HuH-7.5 (cell line): ENCODE data around the gene MSI2.
"Not testable (repeated sequence)": the region's sequence is repeated elsewhere in the genome, so short reads cannot be mapped to it uniquely, and the experiment has no call there.

Source experiments
- DNase-seq: peaks from one replicate; pipeline ENCODE4 v3.0.0; 2011; ENCODE audit warnings: low spot score

The MSI2 gene

DNA sequence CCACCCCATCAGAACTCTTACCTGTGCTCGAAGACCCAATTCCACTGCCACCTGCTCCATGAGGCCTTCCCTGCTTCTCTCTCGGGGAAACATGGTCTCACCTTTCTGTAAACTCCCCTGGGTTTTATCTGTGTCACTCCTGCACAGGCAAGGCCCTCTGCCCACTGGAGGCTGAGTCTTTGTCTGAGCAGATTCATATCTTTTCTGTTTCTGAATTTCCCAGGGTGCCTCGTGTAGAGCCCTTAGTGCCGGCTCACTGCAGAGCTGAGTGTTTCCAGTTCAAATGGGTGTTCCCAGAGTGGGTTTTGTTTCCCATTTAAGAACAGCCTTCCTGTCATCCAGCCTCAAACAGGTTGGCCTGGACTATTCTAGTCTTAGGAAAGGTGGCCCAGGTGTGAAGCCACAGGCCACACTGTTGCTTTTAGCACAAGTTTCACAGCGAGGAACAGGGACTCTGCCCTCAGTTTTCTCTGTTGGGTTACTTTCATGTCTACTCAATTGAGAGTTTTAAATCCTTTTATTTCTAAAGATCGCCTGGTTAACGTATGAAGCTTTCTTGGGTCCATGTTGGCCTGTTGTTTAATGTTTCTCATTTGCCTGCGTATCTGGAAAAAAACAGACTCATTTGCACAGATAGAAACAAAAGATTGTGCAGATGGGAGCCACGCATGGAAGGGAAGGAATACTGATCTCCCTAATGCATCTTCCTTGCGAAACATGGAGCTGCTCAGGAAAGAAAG, 228.7 kb downstream of the MSI2 start:
- no peak for DNase-seq

DNA sequence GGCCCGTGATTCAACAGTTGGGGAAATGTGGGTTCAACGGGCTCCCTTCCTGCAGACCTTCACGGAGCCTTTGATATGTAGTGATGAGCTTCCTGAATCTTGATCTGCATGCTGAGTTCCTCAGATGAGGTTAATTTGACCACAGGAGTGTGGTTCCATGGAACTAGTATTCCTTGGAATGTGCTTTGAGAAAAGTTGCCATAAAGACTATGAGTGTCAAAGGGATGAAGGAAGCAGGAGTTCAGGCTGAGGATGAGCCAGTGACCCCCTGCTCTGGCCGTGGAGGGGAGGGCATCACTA, 229.2 kb downstream of the MSI2 start:
- DNase-seq: no peak

DNA sequence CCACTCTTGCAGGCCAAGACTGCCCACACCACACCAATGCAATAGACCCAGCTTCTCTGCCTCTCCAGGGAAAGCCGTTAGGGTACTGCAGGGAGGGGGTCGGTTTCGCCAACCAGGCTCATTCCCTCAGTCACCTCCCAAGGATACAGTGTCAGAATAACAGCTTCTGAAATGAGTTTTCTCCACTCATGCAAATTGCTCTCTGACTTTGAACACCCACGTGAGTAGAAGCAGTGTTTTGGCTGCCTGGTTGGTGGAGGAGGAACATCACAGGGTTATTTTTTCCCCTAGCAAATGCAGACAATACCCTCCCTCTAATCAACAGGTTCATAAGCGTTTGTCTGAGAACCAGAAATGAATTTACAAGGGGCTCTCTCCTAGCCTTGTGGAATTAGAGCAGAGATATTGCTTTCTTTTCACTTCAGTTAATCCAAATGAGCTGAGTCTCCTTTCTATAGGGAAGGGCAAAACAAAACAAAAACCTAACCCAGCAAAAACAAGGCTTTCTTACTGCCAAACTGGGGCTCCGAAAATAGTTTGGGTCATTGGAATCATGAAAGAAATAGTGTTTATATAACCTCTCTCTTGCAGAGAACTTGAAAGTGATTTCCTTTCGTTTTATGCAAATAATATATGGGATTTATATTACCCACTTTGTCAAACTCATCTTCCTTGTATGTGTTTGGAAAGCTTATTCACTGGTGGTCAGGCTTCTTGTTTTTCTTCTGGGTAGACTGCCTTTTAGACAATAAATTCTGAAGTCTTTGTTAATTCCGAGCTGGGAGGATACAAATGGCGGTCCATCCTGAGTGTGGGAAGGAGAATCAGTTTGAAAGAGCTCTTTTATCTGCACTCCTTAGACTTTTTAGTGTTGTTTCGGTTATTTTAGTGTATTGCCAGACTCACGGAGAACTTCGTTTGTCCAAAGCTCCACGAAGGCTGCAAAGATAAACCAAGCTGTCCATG, 229.9 kb downstream of the MSI2 start:
- no peak for DNase-seq

DNA sequence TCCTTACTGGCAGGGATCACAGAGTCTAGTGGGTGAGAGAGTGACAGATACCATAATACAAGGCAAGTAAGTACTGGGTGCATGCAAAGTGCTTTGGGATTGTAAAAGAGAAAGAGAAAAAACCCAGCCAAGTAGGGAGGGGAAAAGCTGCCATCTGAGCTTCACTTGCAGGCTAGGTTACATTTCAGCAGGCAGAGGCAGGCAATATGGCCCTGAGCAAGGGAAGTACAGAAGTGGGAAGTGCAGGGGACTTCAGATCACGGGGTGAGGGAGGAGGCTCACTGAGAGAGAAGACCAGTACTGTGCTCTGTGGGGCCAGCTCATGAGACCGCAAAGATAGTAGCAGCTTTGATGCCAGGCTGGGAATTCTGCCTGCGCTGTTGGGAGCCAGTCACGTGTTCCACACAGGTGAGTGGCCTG, 230.6 kb downstream of the MSI2 start:
- DNase-seq: no peak

DNA sequence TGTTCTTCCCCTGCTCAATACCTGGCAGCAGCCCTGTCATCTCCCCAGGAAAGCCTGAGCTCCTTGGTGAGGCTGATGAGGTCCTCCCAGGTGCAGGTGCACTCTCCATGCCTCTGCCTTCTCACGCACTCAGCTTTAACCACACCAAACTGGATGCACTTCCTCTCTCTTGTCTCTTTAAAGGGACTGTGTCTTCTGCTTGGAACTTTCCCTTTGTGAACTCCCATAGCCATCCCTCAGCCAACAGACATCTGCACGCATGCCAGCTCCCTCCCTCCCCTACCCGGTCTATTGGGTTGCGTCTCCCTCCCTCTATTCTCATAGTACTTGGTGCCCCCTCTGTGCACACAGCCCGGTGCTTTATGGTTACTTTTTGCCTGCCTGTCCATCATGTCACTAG, 231.2 kb downstream of the MSI2 start:
- no peak for DNase-seq

DNA sequence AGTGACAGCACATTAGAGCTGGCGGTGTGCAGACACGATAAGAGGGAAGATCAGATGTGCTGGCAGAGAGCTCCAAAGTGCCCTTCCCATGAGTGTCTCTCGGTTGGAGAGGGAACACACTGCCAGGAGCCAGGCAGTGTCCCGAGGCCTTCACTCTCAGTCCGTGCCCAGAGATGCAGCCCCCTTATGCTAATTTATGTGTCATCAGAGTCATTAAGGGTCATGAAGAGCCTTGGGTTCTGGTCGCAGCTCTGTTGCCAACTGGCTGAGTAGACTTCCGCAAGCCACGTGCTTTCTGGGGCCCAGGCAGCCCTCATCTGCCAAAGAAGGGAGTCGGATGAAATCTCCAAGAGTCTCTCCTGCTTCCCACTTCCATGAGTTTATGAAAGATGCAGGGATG, 232.5 kb downstream of the MSI2 start:
- DNase-seq: no peak

DNA sequence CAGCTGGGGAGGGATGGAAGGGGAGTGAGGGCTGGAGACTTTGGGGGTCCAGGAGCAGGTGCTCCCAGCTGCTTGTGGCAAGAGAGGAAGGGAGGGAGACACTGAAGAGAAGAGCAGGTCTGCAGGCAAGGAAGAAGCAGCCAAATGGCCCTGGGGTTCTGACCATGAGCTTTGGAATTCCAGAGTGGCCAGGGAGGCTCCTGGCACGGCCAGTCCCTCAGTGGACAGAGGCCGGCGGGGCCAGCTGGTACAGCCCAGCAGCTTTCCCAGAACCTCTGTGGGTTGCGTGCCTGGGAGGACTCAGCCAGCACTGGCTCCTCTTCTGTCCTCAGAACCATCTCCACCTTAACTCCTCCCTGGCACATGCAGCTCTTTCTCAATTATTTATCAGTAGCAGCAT, 233.0 kb downstream of the MSI2 start:
- DNase-seq: no peak

DNA sequence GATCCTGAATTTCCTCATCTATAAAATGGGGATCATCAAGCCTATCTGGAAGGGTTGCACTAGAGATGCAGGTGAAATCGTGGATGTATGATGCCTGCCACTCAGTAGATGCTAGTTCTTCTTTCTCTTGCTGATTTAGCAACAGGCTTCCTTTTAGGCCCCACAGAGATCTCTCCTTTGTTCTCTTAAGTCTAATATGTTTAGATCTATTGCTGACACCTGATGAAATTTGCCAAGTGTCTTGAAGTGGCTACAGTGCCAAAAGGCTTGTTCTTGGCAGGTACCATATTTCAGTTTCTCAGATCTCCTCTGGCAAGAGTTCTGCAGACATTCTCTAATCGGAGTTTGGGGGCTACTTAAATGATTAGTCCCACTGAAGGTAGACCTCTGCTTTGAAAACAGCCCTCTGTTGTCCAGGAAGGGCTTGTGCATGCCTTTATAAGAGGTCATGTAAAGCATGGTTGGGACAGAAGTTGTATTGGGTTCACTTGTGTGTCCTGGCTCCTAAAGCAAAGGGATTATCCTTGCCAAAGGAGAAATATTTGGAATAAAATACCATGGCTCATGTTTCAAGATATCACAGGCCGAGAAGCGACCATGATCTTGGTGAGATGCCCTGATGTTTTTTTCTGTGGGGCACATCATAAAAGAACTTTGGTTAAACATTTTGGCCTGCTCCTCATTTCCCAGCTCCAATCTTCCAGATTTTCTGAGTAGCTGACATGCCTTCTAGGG, 234.0 kb downstream of the MSI2 start:
- no peak for DNase-seq

DNA sequence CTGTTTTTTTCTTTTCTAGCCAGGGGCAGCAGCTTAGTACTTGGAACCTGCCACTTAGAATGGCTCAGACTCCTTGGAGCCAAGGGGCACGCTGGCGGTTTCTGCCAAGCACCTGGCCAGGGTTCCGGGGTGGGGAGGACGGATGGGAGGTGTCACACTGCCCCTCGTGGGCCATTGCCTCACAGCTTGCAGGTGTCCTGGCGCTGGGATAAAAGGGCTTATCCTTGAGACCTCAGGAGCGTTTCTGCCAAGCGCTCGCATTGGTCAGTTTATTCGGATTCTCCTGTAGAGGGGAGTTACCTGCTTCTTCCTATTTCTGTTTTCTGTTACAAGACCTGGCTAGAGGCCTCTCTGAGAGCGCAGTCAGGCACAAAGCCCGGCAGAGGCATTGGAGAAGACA, 234.6 kb downstream of the MSI2 start:
- no peak for DNase-seq

DNA sequence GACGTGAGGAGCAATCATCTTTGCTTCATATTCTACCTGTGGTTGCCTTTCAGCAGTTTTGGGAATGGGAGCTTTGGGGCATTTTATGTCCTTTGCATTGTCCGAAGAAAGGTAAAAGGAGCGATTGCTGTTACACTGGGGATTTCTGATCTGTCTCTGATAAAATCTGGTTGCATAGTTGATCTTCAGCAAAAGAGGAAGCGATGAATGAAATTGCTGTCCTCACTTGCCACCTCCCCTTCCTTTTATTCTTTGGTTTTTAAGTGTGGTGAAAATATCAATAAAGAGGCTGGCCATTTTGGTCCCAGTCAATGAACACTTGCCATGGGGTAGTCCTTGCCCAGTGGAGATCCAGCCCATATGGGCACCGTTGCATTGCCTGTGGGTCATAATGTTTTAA, 236.8 kb downstream of the MSI2 start:
- DNase-seq: no peak

DNA sequence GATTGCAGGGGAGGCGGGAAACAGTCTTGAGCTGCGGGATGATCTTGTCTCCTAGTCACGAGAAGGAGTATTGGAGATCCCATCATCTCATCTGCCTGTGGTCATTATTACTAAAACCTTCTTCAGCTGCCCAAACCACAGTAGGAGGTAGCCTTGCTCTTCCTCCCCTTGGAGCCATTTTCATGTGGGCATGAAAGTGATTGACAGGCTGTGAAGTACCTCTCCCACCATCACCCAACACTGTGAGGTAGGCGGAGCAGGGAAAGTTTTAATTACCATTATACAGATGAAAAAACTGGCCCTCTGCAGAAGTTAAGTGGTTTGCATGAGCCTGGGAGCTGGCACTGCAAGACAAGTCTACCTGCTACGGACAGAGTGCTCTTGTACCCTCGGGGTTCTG, 237.3 kb downstream of the MSI2 start:
- no peak for DNase-seq

DNA sequence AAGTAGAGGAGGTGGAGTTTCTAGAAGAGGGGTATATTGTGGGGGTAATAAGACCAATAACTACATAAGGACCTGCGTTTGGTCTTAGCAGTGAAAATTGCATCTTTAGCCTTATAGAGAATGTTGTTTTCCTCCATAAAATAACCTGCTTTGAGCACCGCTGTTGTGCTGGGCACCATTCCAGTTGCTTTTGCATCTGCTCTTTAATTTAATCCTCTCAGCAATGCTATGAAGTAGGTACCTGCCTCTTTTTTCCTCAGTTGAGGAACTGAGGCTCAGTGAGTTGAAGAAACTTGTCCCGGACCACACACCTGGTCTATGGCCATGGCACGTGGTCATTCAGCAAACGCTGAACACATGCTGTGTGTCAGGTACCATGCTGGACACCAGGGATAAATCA, 238.1 kb downstream of the MSI2 start:
- DNase-seq: no peak

DNA sequence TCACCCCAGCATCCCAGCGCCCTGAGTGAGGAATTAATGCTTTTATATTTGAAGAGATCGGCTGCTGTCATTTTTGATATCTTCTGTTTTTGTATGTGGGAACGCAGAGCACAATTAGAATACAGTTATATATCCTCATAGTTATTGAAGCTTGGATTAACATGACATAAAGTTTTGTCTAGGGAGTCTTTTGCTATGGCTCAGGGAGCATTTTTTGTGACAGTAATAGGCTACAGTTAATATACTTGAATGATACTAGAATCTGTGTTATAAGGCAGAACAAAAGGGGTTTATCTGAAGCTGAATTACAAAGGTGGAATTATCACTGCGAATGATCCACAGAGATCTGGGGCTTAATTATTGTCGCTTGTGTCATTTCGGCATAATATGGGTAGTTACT, 239.4 kb downstream of the MSI2 start:
- DNase-seq: no peak

DNA sequence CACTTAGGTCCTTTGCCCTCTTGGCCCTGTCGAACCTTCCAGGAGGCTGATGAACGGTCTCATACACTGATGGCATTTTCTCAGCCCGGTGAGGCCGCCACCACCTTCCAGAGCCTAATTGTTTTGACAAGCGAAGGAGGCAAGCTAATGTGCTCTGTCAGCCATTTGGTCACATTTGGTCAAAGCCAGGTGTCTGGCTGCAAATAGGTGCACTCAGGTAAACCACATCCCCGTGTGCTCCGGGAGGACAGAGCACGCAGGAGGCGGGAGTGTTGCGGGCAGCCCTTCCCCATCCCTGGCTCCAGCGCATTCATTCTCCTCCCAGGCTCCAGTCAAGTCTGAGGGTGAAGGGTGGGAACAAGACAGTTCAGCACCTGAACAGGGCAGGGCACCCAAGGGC, 240.1 kb downstream of the MSI2 start:
- no peak for DNase-seq

DNA sequence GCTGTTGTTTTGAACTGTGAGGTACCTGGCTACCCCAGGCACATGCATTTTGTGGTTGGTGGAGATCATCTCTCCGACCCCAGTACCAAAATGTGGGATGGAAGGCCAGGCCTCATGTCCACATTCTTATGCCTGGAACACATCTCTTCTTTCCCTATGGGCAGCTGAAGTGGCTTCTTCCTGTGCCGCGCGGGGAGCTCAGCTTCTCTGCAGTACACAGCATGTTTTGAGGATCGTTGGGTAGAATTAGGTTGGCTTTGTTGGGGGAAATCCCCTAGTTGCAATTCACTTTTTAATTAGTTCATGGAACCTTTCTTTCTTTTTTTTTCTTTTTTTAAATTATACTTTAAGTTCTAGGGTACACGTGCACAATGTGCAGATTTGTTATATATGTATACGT, 242.1 kb downstream of the MSI2 start:
- DNase-seq: no peak

DNA sequence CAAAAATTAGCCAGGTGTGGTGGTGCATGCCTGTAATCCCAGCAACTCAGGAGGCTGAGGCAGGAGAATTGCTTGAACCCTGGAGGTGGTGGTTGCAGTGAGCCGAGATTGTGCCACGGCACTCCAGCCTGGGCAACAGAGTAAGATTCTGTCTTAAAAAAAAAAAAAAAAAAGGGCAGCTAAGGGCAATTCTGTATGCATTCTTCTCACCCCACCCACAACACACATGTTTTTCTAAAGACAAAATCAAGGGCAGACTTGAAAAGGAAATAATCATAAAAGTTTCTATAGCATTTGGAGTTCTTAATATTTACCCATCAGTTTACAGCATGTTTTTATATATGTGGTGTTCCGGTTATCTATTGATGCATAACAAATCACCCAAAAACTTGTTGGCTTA, 242.9 kb downstream of the MSI2 start:
- not testable (repeated sequence) for DNase-seq

DNA sequence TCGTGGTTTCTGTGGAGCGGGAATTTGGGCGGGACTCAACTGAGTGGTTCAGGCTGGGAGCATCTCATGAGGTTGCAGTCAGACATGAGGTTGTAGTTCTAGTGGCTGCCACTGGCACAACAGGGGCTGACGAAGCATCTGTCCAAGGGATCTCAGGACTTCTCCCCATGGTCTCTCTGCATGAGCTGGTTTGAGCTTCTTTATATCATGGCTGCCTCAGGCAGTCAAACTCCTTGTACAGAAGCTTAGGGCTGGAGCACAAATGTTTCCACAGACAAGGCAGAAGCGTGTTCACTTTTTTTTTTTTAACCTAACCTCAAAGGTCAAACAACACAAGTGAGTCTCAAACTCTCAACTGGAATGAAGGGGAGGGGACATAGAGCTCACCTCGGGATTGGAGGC, 243.3 kb downstream of the MSI2 start:
- DNase-seq: no peak

DNA sequence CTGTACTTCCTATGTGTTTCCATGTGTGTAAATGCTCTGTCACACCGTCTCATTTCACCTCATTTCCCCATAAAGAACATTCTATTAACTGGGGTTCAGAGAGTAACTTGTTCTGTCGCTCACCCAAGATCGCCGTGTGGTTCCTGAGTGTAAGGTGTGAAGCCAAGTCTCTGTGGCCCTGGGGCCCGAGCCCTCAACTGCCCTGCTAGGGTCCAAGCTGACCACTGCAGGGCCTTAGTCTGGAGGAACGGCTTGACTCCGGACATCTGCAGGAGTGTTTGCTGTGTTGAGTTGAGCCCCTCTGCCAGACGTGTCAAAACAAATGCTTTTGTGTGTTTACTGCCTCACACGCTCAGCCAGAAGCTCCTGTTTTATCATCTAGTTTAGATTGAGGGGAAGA, 244.7 kb downstream of the MSI2 start:
- DNase-seq: no peak

DNA sequence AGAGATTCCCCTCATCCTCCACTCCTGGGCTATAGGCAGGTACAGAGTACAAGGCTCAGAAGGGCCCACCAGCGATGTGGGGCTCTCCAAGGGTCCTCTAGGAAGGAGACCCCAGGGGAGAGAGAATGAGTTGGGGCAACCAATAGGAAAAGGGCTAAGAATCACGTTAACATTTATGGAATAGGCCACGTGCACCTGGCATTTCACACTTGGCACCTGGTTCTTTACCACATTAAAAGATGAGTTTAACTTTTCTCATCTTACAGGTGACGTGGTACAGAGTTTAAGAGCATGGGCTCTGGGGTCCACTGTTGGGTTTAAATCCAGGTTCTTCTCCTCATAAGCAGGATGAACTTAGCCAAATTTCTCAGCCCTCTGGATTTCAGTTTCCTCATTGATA, 245.7 kb downstream of the MSI2 start:
- no peak for DNase-seq

DNA sequence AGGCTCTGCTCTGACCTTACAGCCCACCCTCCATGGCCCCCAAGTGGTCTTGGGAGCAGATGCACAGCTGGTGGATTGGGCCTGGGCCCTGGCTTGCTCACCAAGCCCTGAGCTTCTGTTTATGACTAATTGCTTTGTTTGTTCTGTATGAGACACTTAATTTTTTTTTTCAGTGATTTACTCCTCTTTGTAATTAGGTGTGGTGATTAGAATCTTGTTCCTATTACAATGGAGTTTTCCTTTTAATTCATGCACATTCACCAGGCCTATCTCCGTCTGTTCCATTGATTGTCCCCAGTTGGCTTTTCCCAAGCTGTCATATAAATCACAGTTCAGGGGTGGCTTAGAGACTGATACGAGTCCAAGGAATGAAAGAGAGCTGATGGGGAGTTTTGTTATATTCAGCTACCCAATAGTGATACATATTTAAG, 246.5 kb downstream of the MSI2 start:
- no peak for DNase-seq

DNA sequence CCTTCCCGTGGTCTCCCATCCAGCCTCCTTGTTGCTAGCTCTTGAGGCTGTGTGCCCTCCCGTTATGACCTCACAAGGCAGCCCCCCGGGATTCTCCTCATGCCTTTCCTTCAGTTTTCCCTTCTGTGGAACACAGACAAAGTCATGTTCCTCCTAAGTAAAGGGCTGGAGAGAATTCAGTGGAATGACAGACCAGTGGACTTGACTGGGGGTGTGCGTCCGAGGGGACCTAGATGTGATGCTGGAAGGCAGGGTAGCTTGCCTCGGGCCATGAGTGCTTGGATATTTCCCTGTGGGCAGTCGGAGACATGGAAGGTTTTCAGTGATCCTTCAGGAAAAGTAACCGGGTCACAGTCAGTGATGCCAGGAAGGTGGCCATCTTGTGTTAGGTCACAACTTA, 247.9 kb downstream of the MSI2 start:
- DNase-seq: no peak

DNA sequence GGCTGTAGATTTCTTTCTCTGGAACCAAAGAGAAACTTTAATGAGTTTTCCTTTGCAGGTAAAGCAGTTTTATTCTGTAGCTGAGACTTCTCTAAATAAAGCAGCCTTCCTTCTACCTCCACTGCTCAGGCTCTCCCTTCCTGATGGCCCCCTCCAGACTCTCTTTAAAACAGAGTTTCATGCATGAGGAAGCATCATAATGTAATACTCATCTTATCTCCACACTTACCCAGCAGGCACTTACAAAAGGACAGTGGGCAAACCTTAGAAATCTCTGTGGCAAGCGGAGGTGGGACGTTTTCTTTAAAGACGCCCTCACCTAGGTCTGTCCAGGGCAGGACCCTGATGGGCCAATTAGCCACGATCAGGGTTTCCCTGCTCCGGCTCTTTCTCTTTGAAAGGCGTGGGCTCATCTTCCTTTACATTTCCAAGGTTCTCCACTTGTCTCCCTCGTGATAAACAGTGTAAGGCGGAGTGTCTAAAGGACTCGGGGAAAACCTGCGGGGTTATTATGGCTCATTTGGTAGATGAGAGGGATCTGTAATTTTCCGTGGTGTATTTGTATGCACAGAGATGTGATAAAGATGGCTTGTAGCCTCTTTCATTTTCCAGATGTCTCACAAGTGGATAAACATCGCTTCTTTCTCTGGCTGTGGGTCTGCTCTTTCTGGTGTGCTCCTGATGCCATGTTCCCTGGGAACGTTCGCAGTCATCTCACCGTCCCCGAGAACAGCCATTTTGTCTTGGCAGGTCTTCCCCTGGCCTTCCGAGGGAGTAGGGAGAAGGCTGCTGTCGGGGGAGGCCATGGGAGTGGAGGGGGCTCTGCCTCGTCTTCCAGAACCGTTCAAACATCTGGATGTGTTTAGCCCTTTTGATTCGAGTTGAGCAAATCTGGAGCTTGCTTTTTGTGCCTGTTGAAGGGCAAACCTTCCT, 249.8 kb downstream of the MSI2 start:
- DNase-seq: no peak
